DMS153 (cell line): ENCODE results near the gene SPG21.
A peak's percentile ranks its signal among the peaks of the same experiment; 100 is the strongest.
"Not testable (repeated sequence)": the region's sequence is repeated elsewhere in the genome, so short reads cannot be mapped to it uniquely, and the experiment has no call there.

ENCODE experiments used
- DNase-seq: peaks from one replicate; lab custom pipeline; 2025; lab: John Stamatoyannopoulos, UW

SPG21 gene

GRCh38 chr15:64989416-64990167 lies at the start of gene SPG21:
Gene SPG21, minus strand, starts transcription at chr15:64989914. Its CDS starts 6,345 bp downstream, at chr15:64983569.
- DNase-seq = peak; percentile 58

- no peak for DNase-seq
Measured at GRCh38 chr15:65038836-65039235, 49.1 kb upstream of the SPG21 start.

- no peak for DNase-seq
Measured at GRCh38 chr15:65038428-65038827, 48.7 kb upstream of the SPG21 start.

- DNase-seq = no peak
Measured at GRCh38 chr15:65037309-65037708, 47.6 kb upstream of the SPG21 start.

- no peak for DNase-seq
Measured at GRCh38 chr15:65034719-65035118, 45.0 kb upstream of the SPG21 start.

- DNase-seq = no peak
Measured at GRCh38 chr15:65033659-65034269, 44.0 kb upstream of the SPG21 start.

GRCh38 chr15:65032801-65033537 lies 43.3 kb upstream of the SPG21 start:
- DNase-seq = peak; percentile 9

- DNase-seq = no peak
Measured at GRCh38 chr15:65029736-65030208, 40.1 kb upstream of the SPG21 start.

- peak; percentile 1 for DNase-seq
Measured at GRCh38 chr15:65028921-65029735, 39.4 kb upstream of the SPG21 start, which contains the start of gene MTFMT. Gene MTFMT, minus strand, starts transcription at chr15:65029639. Its CDS starts 26 bp downstream, at chr15:65029613.

GRCh38 chr15:65028338-65028737 lies 38.6 kb upstream of the SPG21 start:
- no peak for DNase-seq

GRCh38 chr15:65027593-65027992 lies 37.9 kb upstream of the SPG21 start:
- no peak for DNase-seq

GRCh38 chr15:65026756-65027155 lies 37.0 kb upstream of the SPG21 start:
- DNase-seq = no peak

GRCh38 chr15:65021488-65021887 lies 31.8 kb upstream of the SPG21 start:
- no peak for DNase-seq

GRCh38 chr15:65020419-65020818 lies 30.7 kb upstream of the SPG21 start:
- no peak for DNase-seq

- DNase-seq = not testable (repeated sequence)
Measured at GRCh38 chr15:65011198-65011597, 21.5 kb upstream of the SPG21 start.

- DNase-seq = no peak
Measured at GRCh38 chr15:65008983-65009382, 19.3 kb upstream of the SPG21 start.

- DNase-seq = no peak
Measured at GRCh38 chr15:65006876-65007275, 17.2 kb upstream of the SPG21 start.

GRCh38 chr15:65004993-65005392 lies 15.3 kb upstream of the SPG21 start:
- DNase-seq = no peak

- no peak for DNase-seq
Measured at GRCh38 chr15:64997745-64998375, 8.1 kb upstream of the SPG21 start.

GRCh38 chr15:64997066-64997465 lies 7.4 kb upstream of the SPG21 start:
- no peak for DNase-seq

- no peak for DNase-seq
Measured at GRCh38 chr15:64993290-64993689, 3.6 kb upstream of the SPG21 start.
